SW480 (cell line): ENCODE measurements around the gene UBQLN2.
"Not testable (repeated sequence)": the region's sequence is repeated elsewhere in the genome, so short reads cannot be mapped to it uniquely, and the experiment has no call there.

ENCODE experiments used
- DNase-seq: peaks from one replicate; pipeline ENCODE4 v3.0.0-alpha.2; 2016; ENCODE audit warnings: low spot score

UBQLN2 gene

GRCh38 chrX:56563231-56564161 is at the start of gene UBQLN2:
Gene UBQLN2 (plus strand): TSS chrX:56563627. CDS start chrX:56563874, 247 bp downstream.
- peak; percentile 76 for DNase-seq

- DNase-seq, result no peak
Measured at GRCh38 chrX:56519642-56520041, 43.8 kb upstream of the UBQLN2 start.

- not testable (repeated sequence) for DNase-seq
Measured at GRCh38 chrX:56529482-56530007, 33.9 kb upstream of the UBQLN2 start.

- DNase-seq, result no peak
Measured at GRCh38 chrX:56530011-56530410, 33.4 kb upstream of the UBQLN2 start.

GRCh38 chrX:56550667-56551066 is 12.8 kb upstream of the UBQLN2 start:
- DNase-seq, result no peak

- DNase-seq, result peak; percentile 5
Measured at GRCh38 chrX:56554870-56555269, 8.6 kb upstream of the UBQLN2 start.

- no peak for DNase-seq
Measured at GRCh38 chrX:56557376-56557929, 6.0 kb upstream of the UBQLN2 start.

GRCh38 chrX:56564164-56564885 is 898 bp downstream of the UBQLN2 start:
- peak; percentile 17 for DNase-seq

GRCh38 chrX:56564921-56565840 is 1.8 kb downstream of the UBQLN2 start:
- no peak for DNase-seq

- no peak for DNase-seq
Measured at GRCh38 chrX:56569378-56570057, 6.1 kb downstream of the UBQLN2 start.

- no peak for DNase-seq
Measured at GRCh38 chrX:56572975-56573374, 9.5 kb downstream of the UBQLN2 start.

GRCh38 chrX:56574861-56575260 is 11.4 kb downstream of the UBQLN2 start:
- no peak for DNase-seq

GRCh38 chrX:56576721-56577120 is 13.3 kb downstream of the UBQLN2 start:
- DNase-seq, result no peak

GRCh38 chrX:56588397-56589188 is 25.2 kb downstream of the UBQLN2 start:
- no peak for DNase-seq

- not testable (repeated sequence) for DNase-seq
Measured at GRCh38 chrX:56591830-56592229, 28.4 kb downstream of the UBQLN2 start.

- DNase-seq, result no peak
Measured at GRCh38 chrX:56600141-56600540, 36.7 kb downstream of the UBQLN2 start.

GRCh38 chrX:56600987-56601386 is 37.6 kb downstream of the UBQLN2 start:
- no peak for DNase-seq

GRCh38 chrX:56615282-56615681 is 51.9 kb downstream of the UBQLN2 start:
- DNase-seq, result no peak
